ENCODE results near the gene SNCB. TPM values are rescaled to one million over a fixed set of nuclear protein-coding genes. Genes with fewer than 3 reads are reported as not detected.

SNCB gene
- total and polyA plus RNA-seq, 2 of the 8 experiments (the other 6 are each of a cell fraction or from before 2014, with no cell fraction given) = 4.2 to 5.9 TPM

GRCh38 chr5:176624938-176625337 is 5.4 kb downstream of the SNCB start:
- POLR2A ChIA-PET (ENCODE audit: partially characterized antibody) = interaction anchor here (1.9 kb wide), 1 partner anchor 11 kb away, joined by 6 read pairs; no protein-coding TSS in a partner anchor

More at GRCh38 chr5:176624938-176625337, 5.4 kb downstream of the SNCB start:
- FAIRE-seq = no peak
- H2BK12ac ChIP-seq (ENCODE audit: low read depth, low read length) = no peak overlapping the region
- H4K20me1 ChIP-seq (replicated peaks in 1 of 2; ENCODE audit: control insufficient read depth in 1 of 2, insufficient read depth in 2 of 2, low read length in 2 of 2) = peaks cover 0 to 4% of the 10 kb centered on the region in 2 experiments
- peaks cover 2 to 27% (median 13%) of the 10 kb centered on the region in 4 experiments; a peak in 6 of 7 replicates for H3K4me1 ChIP-seq (replicated peaks in 1 of 4; ENCODE audit: control insufficient read depth in 3 of 4, insufficient read depth in 4 of 4, low read length in 3 of 4)
- H3K9ac ChIP-seq (replicated peaks in 1 of 4; ENCODE audit: extremely low read depth in 1 of 4, low read depth in 3 of 4, low read length in 3 of 4) = no peak overlapping the region
- TF ChIP-seq NANOG (IDR thresholded peaks at IDR 0.05; ENCODE audit: insufficient read depth, low read depth, low read length, poor library complexity, severe bottlenecking) (no peak), CHD1 (IDR thresholded peaks at IDR 0.05; ENCODE audit: low read depth, low read length) (no peak), SAP30 (IDR thresholded peaks at IDR 0.05; ENCODE audit: insufficient read depth, insufficient replicate concordance, low read length) (no peak), EGR1 (IDR thresholded peaks at IDR 0.05; ENCODE audit: borderline replicate concordance, low read depth, low read length) (no peak), PHF8 (conservative IDR thresholded peaks at IDR 0.05; ENCODE audit: low read depth, low read length) (no peak), YY1 (IDR thresholded peaks at IDR 0.05; ENCODE audit: low read depth, low read length) (no peak), HDAC2 (IDR thresholded peaks at IDR 0.05; ENCODE audit: borderline replicate concordance in 1 of 2, low read depth in 2 of 2, low read length in 2 of 2) (no peak), TCF12 (IDR thresholded peaks at IDR 0.05; ENCODE audit: low read depth, low read length) (no peak), KDM1A (IDR thresholded peaks at IDR 0.05; ENCODE audit: borderline replicate concordance, low read length) (no peak), CREB1 (IDR thresholded peaks at IDR 0.05) (no peak), SUZ12 (IDR thresholded peaks at IDR 0.05; ENCODE audit: low read length) (no peak), HDAC6 (IDR thresholded peaks at IDR 0.05; ENCODE audit: low read depth, low read length) (no peak), ATF3 (IDR thresholded peaks at IDR 0.05; ENCODE audit: insufficient read depth, low read depth, low read length) (no peak)
- WGBS, 2 experiments (ENCODE audit: extremely low coverage in 1 of 2, insufficient coverage in 1 of 2, insufficient read length in 1 of 2, insufficient replicate concordance in 2 of 2, low coverage in 1 of 2, low lambda C conversion rate in 2 of 2, missing lambda C conversion rate in 1 of 2) = 88% methylated on average over 9 of the region's 9 CpGs; no CpG with 5 or more reads in 1 of the 2 experiments
- H4K5ac ChIP-seq (ENCODE audit: insufficient read length, low read depth, low read length) = no peak overlapping the region
- peaks cover 3 to 40% (median 25%) of the 10 kb centered on the region in 4 experiments for H3K27me3 ChIP-seq (replicated peaks in 1 of 4; ENCODE audit: control insufficient read depth in 3 of 4, extremely low read depth in 1 of 4, insufficient read depth in 3 of 4, low read length in 3 of 4)
- no peak overlapping the region for H2AFZ ChIP-seq (ENCODE audit: low read length)
- no peak overlapping the region for H3K27ac ChIP-seq (ENCODE audit: low read depth, low read length)
- no peak overlapping the region for H3K4me3 ChIP-seq (ENCODE audit: extremely low read depth in 1 of 4, insufficient read depth in 2 of 4, low read depth in 3 of 4, low read length in 4 of 4)
- no peak overlapping the region for H4K91ac ChIP-seq (replicated peaks; ENCODE audit: insufficient read length, low read length)
- H3K18ac ChIP-seq (ENCODE audit: extremely low read depth, low read length) = no peak overlapping the region
- H2AK5ac ChIP-seq (ENCODE audit: low read depth, low read length) = no peak overlapping the region
- CTCF ChIA-PET (ENCODE audit: partially characterized antibody) = interaction anchor here (1.6 to 1.9 kb wide), 2 partner anchors 15 to 46 kb away, joined by 3 to 7 read pairs; no protein-coding TSS in a partner anchor
- H3K4ac ChIP-seq (replicated peaks; ENCODE audit: insufficient read length, low read depth, low read length) = no peak overlapping the region
- H2BK15ac ChIP-seq (ENCODE audit: low read length) = no peak overlapping the region; the same call in 1 of the 2 replicates
- no peak overlapping the region for H3K56ac ChIP-seq (replicated peaks; ENCODE audit: insufficient read length, low read depth, low read length)
- no peak for DNase-seq (ENCODE audit: low read depth in 1 of 2, low spot score in 2 of 2)
- H3K23me2 ChIP-seq (ENCODE audit: low read depth, low read length) = peaks cover 9% of the 10 kb centered on the region
- no peak overlapping the region for H3K14ac ChIP-seq (ENCODE audit: insufficient read length)
- H3K9me3 ChIP-seq (ENCODE audit: insufficient read depth in 2 of 2, low read depth in 1 of 2, low read length in 1 of 2) = peaks cover 0 to under 1% of the 10 kb centered on the region in 2 experiments; a peak in 1 of 4 replicates
- no peak overlapping the region for H4K8ac ChIP-seq (ENCODE audit: extremely low read depth, insufficient read depth, low read length)
- no peaks in the 10 kb centered on the region for H3K79me2 ChIP-seq (ENCODE audit: control insufficient read depth in 1 of 2, insufficient read depth in 2 of 2, low read length in 2 of 2)
- no peaks in the 10 kb centered on the region for H3K36me3 ChIP-seq (ENCODE audit: control insufficient read depth in 2 of 4, insufficient read depth in 4 of 4, low read length in 3 of 4)
- no peak overlapping the region for H2BK5ac ChIP-seq (ENCODE audit: low read depth, low read length)
- no peak overlapping the region for H3K23ac ChIP-seq (ENCODE audit: insufficient read length)
- H3K79me1 ChIP-seq (ENCODE audit: low read depth, low read length) = no peaks in the 10 kb centered on the region
- no peak overlapping the region for H3K4me2 ChIP-seq (ENCODE audit: insufficient read depth in 1 of 2, low read depth in 2 of 2, low read length in 2 of 2)
- H2BK20ac ChIP-seq (ENCODE audit: low read length) = no peak overlapping the region
- H2BK120ac ChIP-seq (replicated peaks; ENCODE audit: low read depth, low read length) = no peak overlapping the region
